ENCODE data around the gene PTTG1.
A peak's percentile ranks its signal among the peaks of the same experiment; 100 is the strongest.

GRCh38 chr5:160418561-160419457, 2.8 kb upstream of the PTTG1 start, which contains the start of gene SLU7:
- TF ChIP-seq, protein P1, sequence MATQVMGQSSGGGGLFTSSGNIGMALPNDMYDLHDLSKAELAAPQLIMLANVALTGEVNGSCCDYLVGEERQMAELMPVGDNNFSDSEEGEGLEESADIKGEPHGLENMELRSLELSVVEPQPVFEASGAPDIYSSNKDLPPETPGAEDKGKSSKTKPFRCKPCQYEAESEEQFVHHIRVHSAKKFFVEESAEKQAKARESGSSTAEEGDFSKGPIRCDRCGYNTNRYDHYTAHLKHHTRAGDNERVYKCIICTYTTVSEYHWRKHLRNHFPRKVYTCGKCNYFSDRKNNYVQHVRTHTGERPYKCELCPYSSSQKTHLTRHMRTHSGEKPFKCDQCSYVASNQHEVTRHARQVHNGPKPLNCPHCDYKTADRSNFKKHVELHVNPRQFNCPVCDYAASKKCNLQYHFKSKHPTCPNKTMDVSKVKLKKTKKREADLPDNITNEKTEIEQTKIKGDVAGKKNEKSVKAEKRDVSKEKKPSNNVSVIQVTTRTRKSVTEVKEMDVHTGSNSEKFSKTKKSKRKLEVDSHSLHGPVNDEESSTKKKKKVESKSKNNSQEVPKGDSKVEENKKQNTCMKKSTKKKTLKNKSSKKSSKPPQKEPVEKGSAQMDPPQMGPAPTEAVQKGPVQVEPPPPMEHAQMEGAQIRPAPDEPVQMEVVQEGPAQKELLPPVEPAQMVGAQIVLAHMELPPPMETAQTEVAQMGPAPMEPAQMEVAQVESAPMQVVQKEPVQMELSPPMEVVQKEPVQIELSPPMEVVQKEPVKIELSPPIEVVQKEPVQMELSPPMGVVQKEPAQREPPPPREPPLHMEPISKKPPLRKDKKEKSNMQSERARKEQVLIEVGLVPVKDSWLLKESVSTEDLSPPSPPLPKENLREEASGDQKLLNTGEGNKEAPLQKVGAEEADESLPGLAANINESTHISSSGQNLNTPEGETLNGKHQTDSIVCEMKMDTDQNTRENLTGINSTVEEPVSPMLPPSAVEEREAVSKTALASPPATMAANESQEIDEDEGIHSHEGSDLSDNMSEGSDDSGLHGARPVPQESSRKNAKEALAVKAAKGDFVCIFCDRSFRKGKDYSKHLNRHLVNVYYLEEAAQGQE (IDR thresholded peaks at IDR 0.05; ENCODE audit: insufficient read depth in 1 of 2, low read depth in 2 of 2, low read length in 2 of 2): 0 out of 4 replicates have a peak, but pooled peaks of 1 of the 2 experiments have one; percentile 27
- TF ChIP-seq POLR2AphosphoS5 (IDR thresholded peaks at IDR 0.05; ENCODE audit: low read depth, low read length) (peak; percentile 77), SIN3A (IDR thresholded peaks at IDR 0.05; ENCODE audit: borderline replicate concordance, insufficient read depth, low read length) (no peak)

All from PFSK-1 (cell line).